A375 (cell line): ENCODE results near the gene BBIP1. TPM values are rescaled to one million over a fixed set of nuclear protein-coding genes. Genes with fewer than 3 reads are reported as not detected.

Experiments
- total RNA-seq: library from RNA; depleted of rRNA; stranded (reverse); fragments of >200 nt; shearing (Covaris generic); gene quantifications from 2 replicates; pipeline ENCODE4 v1.2.3, GENCODE V29; 2014; rRNA removed

Gene BBIP1, protein sequence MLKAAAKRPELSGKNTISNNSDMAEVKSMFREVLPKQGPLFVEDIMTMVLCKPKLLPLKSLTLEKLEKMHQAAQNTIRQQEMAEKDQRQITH
- total RNA-seq = 27.4 and 53.5 TPM in 2 replicates

DNA sequence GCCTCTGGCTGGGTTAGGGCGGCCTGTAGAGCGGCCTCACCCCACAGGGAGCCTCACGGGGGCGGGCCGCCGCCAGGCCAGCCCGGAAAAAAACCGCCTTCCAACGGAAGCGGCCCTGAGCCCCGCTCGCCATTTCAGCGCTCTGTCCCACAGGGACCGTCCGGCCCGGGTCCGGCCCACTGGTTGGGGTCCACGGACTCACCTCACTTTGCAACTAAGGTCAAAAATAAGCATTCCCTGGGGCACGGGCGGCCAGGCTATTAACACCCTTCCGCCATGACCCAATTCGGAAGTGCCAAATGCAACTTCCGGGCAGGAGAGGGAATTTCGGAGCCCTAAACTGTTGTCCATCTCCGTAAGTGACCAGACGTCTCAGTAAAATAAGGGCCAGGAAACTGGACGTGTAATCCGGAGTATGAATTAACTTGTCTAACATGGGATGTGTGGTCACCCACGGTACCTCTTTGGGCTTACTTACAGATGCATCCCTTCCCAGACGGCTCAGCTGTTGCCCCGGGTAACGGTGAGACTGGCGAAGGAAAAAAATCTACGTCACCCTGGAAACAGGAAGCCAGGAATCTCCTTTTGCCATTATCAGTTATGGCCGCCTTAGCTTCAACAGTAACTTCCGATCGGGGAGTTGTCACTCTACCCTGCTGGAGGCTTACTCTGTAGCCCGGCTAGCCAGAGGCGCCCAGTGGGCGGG lies at the start of gene BBIP1:
Gene BBIP1, minus strand, starts transcription at position 538 of the 706 bp plus-strand sequence. CDS start 1,023 bp downstream, outside the sequence.

DNA sequence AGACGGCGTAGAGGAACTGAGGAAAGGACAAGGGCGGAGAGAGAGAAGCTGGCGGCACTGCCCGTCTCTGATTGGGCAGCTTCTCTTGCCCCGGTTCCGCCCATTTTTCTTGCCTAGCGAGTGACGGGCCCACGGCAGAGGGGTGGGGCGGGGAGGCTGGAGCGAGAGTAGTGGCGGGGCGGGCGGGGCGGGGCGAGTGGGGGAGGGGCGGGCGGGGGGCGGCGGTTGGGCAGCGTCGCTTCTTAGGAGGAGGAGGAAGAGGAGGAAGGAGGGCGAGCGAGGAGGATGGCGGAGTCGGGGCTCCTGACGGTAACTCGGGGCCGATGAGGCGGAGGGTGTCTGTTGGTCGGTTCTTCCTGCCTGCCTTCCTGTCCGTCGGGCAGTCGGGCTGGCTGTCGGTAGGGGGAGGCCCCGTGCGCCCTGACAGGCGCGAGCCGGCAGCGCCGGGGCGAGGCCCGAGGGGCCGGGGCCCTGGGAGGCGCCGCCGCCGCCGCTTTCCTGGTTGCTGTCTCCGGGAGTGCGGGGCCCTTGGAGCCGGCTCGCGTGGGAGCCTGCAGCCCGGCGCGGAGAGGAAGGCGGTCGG lies 460 bp upstream of the BBIP1 start, which contains the start of gene SHOC2:
Gene SHOC2, plus strand, starts transcription at position 256 of the 583 bp plus-strand sequence. CDS start 44,755 bp downstream, outside the sequence.

DNA sequence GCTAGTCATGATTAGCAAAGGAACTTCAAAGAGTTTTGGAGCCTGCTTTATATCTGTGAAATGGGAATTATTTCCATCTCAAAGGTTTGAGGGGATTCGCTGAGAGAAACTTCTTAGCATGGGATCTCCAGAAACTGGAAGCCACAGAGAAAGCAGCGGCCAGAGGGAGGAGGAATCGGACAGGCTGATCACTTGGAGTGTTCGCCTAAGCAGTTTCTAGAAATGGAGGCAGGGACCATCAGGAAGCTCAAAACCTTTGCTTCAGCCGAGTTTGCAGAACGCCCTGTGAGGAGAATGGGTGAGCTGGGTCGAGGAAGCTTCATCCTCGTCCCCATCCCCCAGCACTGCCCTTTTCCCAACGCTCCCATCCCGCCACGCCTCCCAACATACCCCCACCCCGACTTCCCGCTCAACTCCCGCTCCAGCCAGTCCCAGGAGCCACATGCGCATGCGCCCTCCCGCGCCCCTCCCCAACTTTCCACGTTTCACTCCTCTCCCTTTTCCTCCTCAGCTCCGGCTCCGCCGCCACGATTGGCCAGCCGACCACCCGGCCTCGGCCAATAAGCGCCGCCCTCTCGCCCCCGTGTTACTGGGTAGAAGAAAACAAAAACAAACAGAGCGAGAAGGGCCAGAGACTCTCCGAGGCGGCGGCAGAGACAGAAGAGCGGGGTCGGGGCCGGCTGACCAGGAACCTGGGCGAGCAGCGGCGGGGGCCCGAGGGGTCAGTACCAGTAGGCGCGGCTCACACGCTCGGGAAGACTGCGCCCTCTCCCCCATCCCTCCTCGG lies 47.5 kb downstream of the BBIP1 start, which contains the start of gene PDCD4:
Gene PDCD4, plus strand, starts transcription at position 631 of the 787 bp plus-strand sequence. CDS start 4,100 bp downstream, outside the sequence.

Other genes with a start within 250 kb of the BBIP1 start
- gene PDCD4, start 47.3 kb downstream of the BBIP1 start, total RNA-seq = 77.1 and 77.2 TPM in 2 replicates
- 14.8 and 17.5 TPM in 2 replicates for gene SHOC2, start 424 bp upstream of the BBIP1 start, total RNA-seq
- gene ADRA2A, start 157.8 kb upstream of the BBIP1 start, total RNA-seq = 0.21 TPM in 1 of 2 replicates, not detected in the other